Fibroblast of skin of left biceps (primary cell): ENCODE measurements around the gene PDCD2.
"Not testable (repeated sequence)": the region's sequence is repeated elsewhere in the genome, so short reads cannot be mapped to it uniquely, and the experiment has no call there.

Experiments used
- DNase-seq, 2 experiments: peaks; one replicate each; pipeline ENCODE4 v3.0.0-alpha.2; 2013; ENCODE audit warnings: low read depth in 2 of 2

PDCD2 gene

GRCh38 chr6:170584181-170584953 lies at the start of gene PDCD2:
TSS of gene PDCD2 (minus strand) at chr6:170584637. CDS start at chr6:170584581, 56 bp downstream.
- DNase-seq = peak; percentile 53 to 60

- not testable (repeated sequence) for DNase-seq
Observed at GRCh38 chr6:170616020-170616554, 31.6 kb upstream of the PDCD2 start.

GRCh38 chr6:170612256-170612804 lies 27.9 kb upstream of the PDCD2 start:
- not testable (repeated sequence) for DNase-seq

GRCh38 chr6:170609225-170609624 lies 24.8 kb upstream of the PDCD2 start:
- not testable (repeated sequence) for DNase-seq

- no peak for DNase-seq
Observed at GRCh38 chr6:170605574-170606259, 21.3 kb upstream of the PDCD2 start.

- no peak for DNase-seq
Observed at GRCh38 chr6:170597278-170597677, 12.8 kb upstream of the PDCD2 start.

- no peak for DNase-seq
Observed at GRCh38 chr6:170596426-170596825, 12.0 kb upstream of the PDCD2 start.

GRCh38 chr6:170590725-170591124 lies 6.3 kb upstream of the PDCD2 start:
- DNase-seq = no peak

GRCh38 chr6:170584954-170585498 lies 589 bp upstream of the PDCD2 start:
- DNase-seq = no peak

- no peak for DNase-seq
Observed at GRCh38 chr6:170583756-170584180, 669 bp downstream of the PDCD2 start.

GRCh38 chr6:170578909-170579308 lies 5.5 kb downstream of the PDCD2 start:
- no peak for DNase-seq

GRCh38 chr6:170575250-170575649 lies 9.2 kb downstream of the PDCD2 start:
- DNase-seq = no peak

- DNase-seq = no peak
Observed at GRCh38 chr6:170572704-170573466, 11.6 kb downstream of the PDCD2 start.

GRCh38 chr6:170564936-170565530 lies 19.4 kb downstream of the PDCD2 start:
- no peak for DNase-seq

- DNase-seq = no peak
Observed at GRCh38 chr6:170561555-170561954, 22.9 kb downstream of the PDCD2 start.

GRCh38 chr6:170555305-170555704 lies 29.1 kb downstream of the PDCD2 start:
- DNase-seq = no peak

GRCh38 chr6:170554796-170555137 lies 29.7 kb downstream of the PDCD2 start:
- no peak for DNase-seq

GRCh38 chr6:170554013-170554795 lies 30.2 kb downstream of the PDCD2 start, which contains the start of gene TBP:
TSS of gene TBP (plus strand) at chr6:170554369. CDS start at chr6:170557030, 2,661 bp downstream.
- peak; percentile 94 to 96 for DNase-seq

GRCh38 chr6:170553534-170554012 lies 30.9 kb downstream of the PDCD2 start:
- DNase-seq = no peak
